ENCODE measurements around the gene ROBO1. TPM values are rescaled to one million over a fixed set of nuclear protein-coding genes. Genes with fewer than 3 reads are reported as not detected.

The ROBO1 gene
- total RNA-seq, 1 donor from 2014 or later, result 169 TPM

GRCh38 chr3:78827618-78828017, 940.2 kb downstream of the ROBO1 start:
- no peaks in the 10 kb centered on the region for H4K20me1 ChIP-seq (ENCODE audit: low read depth)
- H3K27ac ChIP-seq, result no peak overlapping the region
- no peaks in the 10 kb centered on the region for H3K4me1 Mint-ChIP-seq

GRCh38 chr3:78825858-78826215, 942.0 kb downstream of the ROBO1 start:
- Histone ChIP-seq H3K79me2 (ENCODE audit: low read depth) (peaks cover 92% of the 10 kb centered on the region), H3K4me1 (no peaks in the 10 kb centered on the region), H3F3A (ENCODE audit: low read depth) (no peaks in the 10 kb centered on the region), H3K27ac (no peak overlapping the region), H3K4me2 (no peak overlapping the region), H4K20me1 (ENCODE audit: low read depth) (no peaks in the 10 kb centered on the region), H3K9ac (no peak overlapping the region), H2AFZ (replicated peaks) (no peak overlapping the region), H3K36me3 (no peaks in the 10 kb centered on the region), H3K27me3 (no peaks in the 10 kb centered on the region), H3K4me3 (no peak overlapping the region), H3K9me3 (ENCODE audit: low read depth) (no peaks in the 10 kb centered on the region)
- Mint-ChIP-seq H3K4me3 (no peak overlapping the region), H3K4me1 (no peaks in the 10 kb centered on the region), H3K27me3 (ENCODE audit: insufficient read depth, low read depth) (no peaks in the 10 kb centered on the region), H3K9me3 (no peaks in the 10 kb centered on the region), H3K27ac (no peak overlapping the region), H3K36me3 (peaks cover 2% of the 10 kb centered on the region)
- DNase-seq (ENCODE audit: low spot score), result no peak
- TF ChIP-seq, protein P1, sequence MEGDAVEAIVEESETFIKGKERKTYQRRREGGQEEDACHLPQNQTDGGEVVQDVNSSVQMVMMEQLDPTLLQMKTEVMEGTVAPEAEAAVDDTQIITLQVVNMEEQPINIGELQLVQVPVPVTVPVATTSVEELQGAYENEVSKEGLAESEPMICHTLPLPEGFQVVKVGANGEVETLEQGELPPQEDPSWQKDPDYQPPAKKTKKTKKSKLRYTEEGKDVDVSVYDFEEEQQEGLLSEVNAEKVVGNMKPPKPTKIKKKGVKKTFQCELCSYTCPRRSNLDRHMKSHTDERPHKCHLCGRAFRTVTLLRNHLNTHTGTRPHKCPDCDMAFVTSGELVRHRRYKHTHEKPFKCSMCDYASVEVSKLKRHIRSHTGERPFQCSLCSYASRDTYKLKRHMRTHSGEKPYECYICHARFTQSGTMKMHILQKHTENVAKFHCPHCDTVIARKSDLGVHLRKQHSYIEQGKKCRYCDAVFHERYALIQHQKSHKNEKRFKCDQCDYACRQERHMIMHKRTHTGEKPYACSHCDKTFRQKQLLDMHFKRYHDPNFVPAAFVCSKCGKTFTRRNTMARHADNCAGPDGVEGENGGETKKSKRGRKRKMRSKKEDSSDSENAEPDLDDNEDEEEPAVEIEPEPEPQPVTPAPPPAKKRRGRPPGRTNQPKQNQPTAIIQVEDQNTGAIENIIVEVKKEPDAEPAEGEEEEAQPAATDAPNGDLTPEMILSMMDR (IDR thresholded peaks at IDR 0.05), result no peak
- TF ChIP-seq EZH2phosphoT487 (IDR thresholded peaks at IDR 0.05), result no peak

More at GRCh38 chr3:78827618-78828017, 940.2 kb downstream of the ROBO1 start:
- Histone ChIP-seq H3K79me2 (ENCODE audit: low read depth) (peaks cover 94% of the 10 kb centered on the region), H3K36me3 (no peaks in the 10 kb centered on the region), H3K27me3 (no peaks in the 10 kb centered on the region), H3K9me3 (ENCODE audit: low read depth) (no peaks in the 10 kb centered on the region), H3K4me3 (no peak overlapping the region), H3K4me1 (no peaks in the 10 kb centered on the region), H3K9ac (no peak overlapping the region), H3F3A (ENCODE audit: low read depth) (no peaks in the 10 kb centered on the region), H3K4me2 (no peak overlapping the region), H2AFZ (replicated peaks) (no peak overlapping the region)
- Mint-ChIP-seq H3K36me3 (peaks cover 2% of the 10 kb centered on the region), H3K9me3 (no peaks in the 10 kb centered on the region), H3K27me3 (ENCODE audit: insufficient read depth, low read depth) (no peaks in the 10 kb centered on the region), H3K27ac (no peak overlapping the region), H3K4me3 (no peak overlapping the region)
- DNase-seq (ENCODE audit: low spot score), result no peak
- TF ChIP-seq, protein P1 (IDR thresholded peaks at IDR 0.05), result no peak
- TF ChIP-seq EZH2 (IDR thresholded peaks at IDR 0.05) (no peak), EZH2phosphoT487 (IDR thresholded peaks at IDR 0.05) (no peak)

GRCh38 chr3:78825118-78825857, 942.5 kb downstream of the ROBO1 start:
- Mint-ChIP-seq H3K4me3 (no peak overlapping the region), H3K4me1 (no peaks in the 10 kb centered on the region), H3K9me3 (no peaks in the 10 kb centered on the region), H3K27ac (no peak overlapping the region), H3K36me3 (peaks cover under 1% of the 10 kb centered on the region), H3K27me3 (ENCODE audit: insufficient read depth, low read depth) (no peaks in the 10 kb centered on the region)
- Histone ChIP-seq H4K20me1 (ENCODE audit: low read depth) (no peaks in the 10 kb centered on the region), H3K4me2 (no peak overlapping the region), H3K9ac (no peak overlapping the region), H3K4me3 (no peak overlapping the region), H3K36me3 (no peaks in the 10 kb centered on the region), H3K4me1 (no peaks in the 10 kb centered on the region), H3F3A (ENCODE audit: low read depth) (no peaks in the 10 kb centered on the region), H3K27ac (no peak overlapping the region), H3K27me3 (no peaks in the 10 kb centered on the region), H3K9me3 (ENCODE audit: low read depth) (no peaks in the 10 kb centered on the region), H3K79me2 (ENCODE audit: low read depth) (peaks cover 87% of the 10 kb centered on the region), H2AFZ (replicated peaks) (no peak overlapping the region)
- TF ChIP-seq EZH2phosphoT487 (IDR thresholded peaks at IDR 0.05), result no peak
- TF ChIP-seq, protein P1 (IDR thresholded peaks at IDR 0.05), result no peak
- TF ChIP-seq EZH2 (IDR thresholded peaks at IDR 0.05), result no peak
- DNase-seq (ENCODE audit: low spot score), result no peak
